CD14-positive monocyte (primary cell): Measurements from ENCODE around the gene MYZAP. TPM values are rescaled to one million over a fixed set of nuclear protein-coding genes. Genes with fewer than 3 reads are reported as not detected.
A peak's percentile ranks its signal among the peaks of the same experiment; 100 is the strongest.

Source experiments
- DNase-seq, 3 donors: peaks; one replicate each; pipeline ENCODE4 v3.0.0-alpha.2; 2011 to 2022
- H2AFZ ChIP-seq: 2 replicates; pipeline ENCODE4 v1.6.0; 2012; ENCODE audit warnings: mild to moderate bottlenecking, low read depth, low read length, inconsistent platforms; ENCODE audit not compliant: insufficient read depth, poor library complexity, severe bottlenecking
- H3K27ac ChIP-seq, 2 donors: 1 replicate in 1 of 2; 2 replicates in 1 of 2; pipeline ENCODE4 v1.5.1; 2012 to 2013; ENCODE audit warnings: low read length in 2 of 2, control low read depth in 1 of 2, inconsistent platforms in 1 of 2, low read depth in 1 of 2, mild to moderate bottlenecking in 1 of 2
- H3K27me3 ChIP-seq, 2 donors: one replicate each; pipeline versions ENCODE4 v1.6.0 to v1.6.1; 2011 to 2013; ENCODE audit warnings: low read length in 2 of 2; ENCODE audit not compliant: control insufficient read depth in 2 of 2, insufficient read depth in 2 of 2
- H3K36me3 ChIP-seq, 2 donors: replicated peaks in 1 of 2; 1 replicate in 1 of 2; 2 replicates in 1 of 2; pipeline versions ENCODE4 v1.5.1 to v1.6.1; 2012 to 2013; ENCODE audit warnings: low read length in 2 of 2, control low read depth in 1 of 2, inconsistent platforms in 1 of 2, mild to moderate bottlenecking in 1 of 2; ENCODE audit not compliant: insufficient read depth in 2 of 2, control insufficient read depth in 1 of 2
- H3K4me1 ChIP-seq, 2 donors: 1 replicate in 1 of 2; 2 replicates in 1 of 2; pipeline versions ENCODE4 v1.5.1 to v1.6.1; 2012 to 2013; ENCODE audit warnings: low read length in 2 of 2, control low read depth in 1 of 2, inconsistent platforms in 1 of 2, mild to moderate bottlenecking in 1 of 2, moderate library complexity in 1 of 2; ENCODE audit not compliant: insufficient read depth in 2 of 2, control insufficient read depth in 1 of 2
- H3K4me2 ChIP-seq: replicated peaks from 2 replicates; pipeline ENCODE3; 2012; ENCODE audit warnings: low read length, moderate library complexity, mild to moderate bottlenecking; ENCODE audit not compliant: poor library complexity, severe bottlenecking; ENCODE audit errors: extremely low read depth
- H3K4me3 ChIP-seq, 3 experiments: fragments of 200-600 bp in 1 of 3; sonication (generic) in 1 of 3; replicated peaks in 1 of 3; 1 replicate in 2 of 3; 2 replicates in 1 of 3; pipeline ENCODE4 v1.5.1; 2011 to 2013; ENCODE audit warnings: low read length in 3 of 3, mild to moderate bottlenecking in 3 of 3, control low read depth in 2 of 3, low read depth in 2 of 3, inconsistent platforms in 1 of 3, moderate library complexity in 1 of 3
- H3K79me2 ChIP-seq: 2 replicates; pipeline ENCODE4 v1.6.0; 2012; ENCODE audit warnings: mild to moderate bottlenecking, control low read depth, inconsistent platforms, low read length, moderate library complexity; ENCODE audit not compliant: insufficient read depth
- H3K9ac ChIP-seq: 2 replicates; pipeline ENCODE4 v1.6.0; 2017; ENCODE audit warnings: low read length, mild to moderate bottlenecking; ENCODE audit not compliant: insufficient read depth, poor library complexity, severe bottlenecking
- H3K9me3 ChIP-seq, 2 donors: replicated peaks in 1 of 2; 1 replicate in 1 of 2; 2 replicates in 1 of 2; pipeline versions ENCODE4 v1.5.1 to v1.6.1; 2012 to 2013; ENCODE audit warnings: low read length in 2 of 2, control low read depth in 1 of 2; ENCODE audit not compliant: control insufficient read depth in 1 of 2, insufficient read depth in 1 of 2
- H4K20me1 ChIP-seq: 2 replicates; pipeline ENCODE4 v1.6.0; 2012; ENCODE audit warnings: mild to moderate bottlenecking, low read length, control low read depth, moderate library complexity; ENCODE audit not compliant: insufficient read depth
- H3K27ac Mint-ChIP-seq, 7 donors: one replicate each; pipeline ENCODE4 v1.8.0; 2020; ENCODE audit warnings: mild to moderate bottlenecking in 7 of 7, mixed read lengths in 7 of 7, moderate library complexity in 6 of 7, inconsistent platforms in 2 of 7
- H3K27me3 Mint-ChIP-seq, 3 donors: one replicate each; pipeline ENCODE4 v1.8.0; 2021 to 2022; ENCODE audit warnings: low read depth in 3 of 3, mild to moderate bottlenecking in 3 of 3, mixed read lengths in 3 of 3, moderate library complexity in 3 of 3, inconsistent platforms in 1 of 3
- H3K36me3 Mint-ChIP-seq, 2 donors: one replicate each; pipeline ENCODE4 v1.8.0; 2020; ENCODE audit warnings: mixed read lengths in 2 of 2, inconsistent platforms in 1 of 2, mild to moderate bottlenecking in 1 of 2
- H3K4me1 Mint-ChIP-seq: one replicate; pipeline ENCODE4 v1.8.0; 2020; ENCODE audit warnings: mild to moderate bottlenecking, mixed read lengths
- H3K4me3 Mint-ChIP-seq, 2 donors: one replicate each; pipeline ENCODE4 v1.8.0; 2020; ENCODE audit warnings: mild to moderate bottlenecking in 2 of 2, mixed read lengths in 2 of 2, moderate library complexity in 1 of 2
- H3K9me3 Mint-ChIP-seq, 7 donors: one replicate each; pipeline ENCODE4 v1.8.0; 2020 to 2022; ENCODE audit warnings: mixed read lengths in 7 of 7, mild to moderate bottlenecking in 6 of 7, moderate library complexity in 6 of 7, inconsistent platforms in 2 of 7
- WGBS: methylation state at CpG from one replicate; pipeline ENCODE4 v1.1.5; 2013; ENCODE audit warnings: missing lambda C conversion rate; ENCODE audit not compliant: insufficient coverage; 5-methylcytosine and 5-hydroxymethylcytosine counted together
- intact Hi-C, 2 donors: fragments of 100-400 bp; cut with micrococcal nuclease; formaldehyde crosslinking; loops; one replicate each; pipeline versions ENCODE4 v1.15.0 to v1.15.1; 2023
- polyA plus RNA-seq, 3 donors: library from polyadenylated mRNA; depleted of rRNA in 1 of 3; unstranded in 2 of 3; stranded (reverse) in 1 of 3; fragments of 300-500 nt in 2 of 3; fragments of >200 nt in 1 of 3; fragmentation: Illumina TruSeq in 2 of 3; gene quantifications; 1 replicate in 2 of 3; 2 replicates in 1 of 3; pipeline ENCODE4 v1.2.3, GENCODE V29; 2012 to 2021
- TF ChIP-seq, protein P1 (sequence below): fragments of 200-600 bp; IDR thresholded peaks from one replicate; pipeline ENCODE4 v1.8.0; 2022; ENCODE audit warnings: antibody characterized with exemption, mild to moderate bottlenecking

Gene MYZAP
- polyA plus RNA-seq, 3 donors, result 0.12 to 0.13 TPM; not detected in 1

DNA sequence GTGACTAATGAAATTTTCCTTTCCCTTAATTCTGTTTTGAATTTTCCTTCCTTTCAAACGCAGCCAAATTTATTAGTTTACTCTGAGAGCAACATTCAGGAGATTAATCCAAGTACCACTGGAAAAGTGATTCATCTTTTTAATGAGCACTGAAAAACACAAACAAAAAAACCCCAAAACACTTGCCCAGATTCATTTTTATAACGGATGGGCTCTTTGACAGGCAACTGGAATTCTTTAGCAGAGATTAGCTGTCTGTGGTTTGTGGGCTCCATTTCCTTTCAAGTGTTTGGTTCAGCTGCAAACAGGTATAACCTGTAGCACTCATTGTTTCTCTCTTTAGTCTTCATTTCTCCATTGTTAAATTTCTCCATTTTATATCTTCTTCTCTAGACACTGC lies 111.7 kb downstream of the MYZAP start:
- WGBS, result no CpG with 5 or more reads among the region's 2 CpGs

DNA sequence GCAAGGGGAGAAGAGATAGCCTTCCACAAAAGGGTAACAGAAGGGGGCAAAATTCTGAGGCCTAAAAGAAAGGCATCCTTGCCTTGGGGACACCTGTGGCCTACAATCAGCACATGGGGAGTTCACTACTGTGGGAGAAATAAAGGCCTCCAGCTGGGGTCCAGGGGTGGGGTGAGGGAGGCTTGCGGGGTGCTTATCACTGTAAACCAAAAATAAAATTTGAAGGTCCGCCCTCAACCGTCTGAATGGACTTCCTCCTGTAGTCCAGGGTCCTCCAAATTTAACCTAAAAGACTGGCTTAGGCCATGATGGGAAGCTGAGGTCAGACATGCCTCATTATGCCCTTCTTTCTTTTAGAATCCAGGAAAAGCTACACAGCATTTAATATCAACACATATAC lies 112.7 kb downstream of the MYZAP start:
- H3K4me1 Mint-ChIP-seq, result peaks cover 20% of the 10 kb centered on the region
- peaks cover 5 to 6% of the 10 kb centered on the region in 2 donors for H3K36me3 Mint-ChIP-seq
- peak overlapping the region in 1 of 7 donors; percentile 61 for H3K27ac Mint-ChIP-seq
- peaks cover 6 to 13% (median 10%) of the 10 kb centered on the region in 3 donors for H3K27me3 Mint-ChIP-seq
- DNase-seq, result no peak
- Histone ChIP-seq H2AFZ (no peak overlapping the region), H3K79me2 (peaks cover 35% of the 10 kb centered on the region), H3K27me3 (peaks cover 0 to 32% of the 10 kb centered on the region in 2 donors), H3K9me3 (no peaks in the 10 kb centered on the region), H3K36me3 (peaks cover 5 to 8% of the 10 kb centered on the region in 2 donors), H4K20me1 (no peaks in the 10 kb centered on the region), H3K4me3 (no peak overlapping the region), H3K4me1 (peaks cover 16 to 20% of the 10 kb centered on the region in 2 donors), H3K4me2 (no peak overlapping the region), H3K27ac (no peak overlapping the region), H3K9ac (no peak overlapping the region)
- peaks cover 0 to 3% (median 0%) of the 10 kb centered on the region in 7 donors for H3K9me3 Mint-ChIP-seq
- H3K4me3 Mint-ChIP-seq, result no peak overlapping the region
- WGBS, result no CpG with 5 or more reads among the region's 3 CpGs
- TF ChIP-seq, protein P1, sequence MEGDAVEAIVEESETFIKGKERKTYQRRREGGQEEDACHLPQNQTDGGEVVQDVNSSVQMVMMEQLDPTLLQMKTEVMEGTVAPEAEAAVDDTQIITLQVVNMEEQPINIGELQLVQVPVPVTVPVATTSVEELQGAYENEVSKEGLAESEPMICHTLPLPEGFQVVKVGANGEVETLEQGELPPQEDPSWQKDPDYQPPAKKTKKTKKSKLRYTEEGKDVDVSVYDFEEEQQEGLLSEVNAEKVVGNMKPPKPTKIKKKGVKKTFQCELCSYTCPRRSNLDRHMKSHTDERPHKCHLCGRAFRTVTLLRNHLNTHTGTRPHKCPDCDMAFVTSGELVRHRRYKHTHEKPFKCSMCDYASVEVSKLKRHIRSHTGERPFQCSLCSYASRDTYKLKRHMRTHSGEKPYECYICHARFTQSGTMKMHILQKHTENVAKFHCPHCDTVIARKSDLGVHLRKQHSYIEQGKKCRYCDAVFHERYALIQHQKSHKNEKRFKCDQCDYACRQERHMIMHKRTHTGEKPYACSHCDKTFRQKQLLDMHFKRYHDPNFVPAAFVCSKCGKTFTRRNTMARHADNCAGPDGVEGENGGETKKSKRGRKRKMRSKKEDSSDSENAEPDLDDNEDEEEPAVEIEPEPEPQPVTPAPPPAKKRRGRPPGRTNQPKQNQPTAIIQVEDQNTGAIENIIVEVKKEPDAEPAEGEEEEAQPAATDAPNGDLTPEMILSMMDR, result no peak
- intact Hi-C loops, result no loop called here

More for the DNA sequence above, 111.7 kb downstream of the MYZAP start:
- no peaks in the 10 kb centered on the region for H4K20me1 ChIP-seq
- intact Hi-C loops, result no loop called here
- Mint-ChIP-seq H3K36me3 (no peaks in the 10 kb centered on the region), H3K27me3 (peaks cover 8 to 13% (median 13%) of the 10 kb centered on the region in 3 donors), H3K27ac (no peak overlapping the region), H3K4me1 (peaks cover 15% of the 10 kb centered on the region), H3K4me3 (no peak overlapping the region), H3K9me3 (peaks cover 0 to 3% (median 0%) of the 10 kb centered on the region in 7 donors)
- H3K9ac ChIP-seq, result no peak overlapping the region
- H3K9me3 ChIP-seq, result no peaks in the 10 kb centered on the region
- no peak overlapping the region for H2AFZ ChIP-seq
- peaks cover 2 to 34% of the 10 kb centered on the region in 2 donors for H3K27me3 ChIP-seq
- DNase-seq, result no peak
- peaks cover 16 to 19% of the 10 kb centered on the region in 2 donors for H3K4me1 ChIP-seq
- no peak overlapping the region for H3K27ac ChIP-seq
- no peak overlapping the region for H3K4me2 ChIP-seq
- no peaks in the 10 kb centered on the region for H3K36me3 ChIP-seq
- no peak overlapping the region for H3K4me3 ChIP-seq
- TF ChIP-seq, protein P1, result no peak
- peaks cover 25% of the 10 kb centered on the region for H3K79me2 ChIP-seq
